ENCODE measurements around the gene ADAM15.

DNA sequence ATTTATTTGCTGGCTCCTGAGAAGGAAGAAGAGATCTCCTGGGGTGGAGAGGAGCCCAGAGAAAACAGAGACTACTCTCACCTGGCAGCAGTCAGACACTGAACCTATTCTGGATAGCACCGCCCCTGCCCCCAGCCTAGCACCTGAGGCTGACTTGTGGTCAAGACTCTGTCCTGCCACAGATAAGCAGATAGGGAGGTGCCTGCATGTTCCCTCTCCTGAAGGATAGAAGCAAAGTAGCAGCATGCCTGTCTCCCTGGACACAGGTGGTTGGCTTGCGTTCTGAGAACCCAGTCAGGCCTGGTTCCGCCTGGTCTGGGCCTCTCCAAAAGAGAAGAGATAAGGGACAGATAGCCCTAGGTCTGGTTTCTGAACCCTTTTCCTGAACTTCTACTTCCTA, 26.2 kb downstream of the ADAM15 start:
- TF ChIP-seq POLR2A (IDR thresholded peaks at IDR 0.05), result no peak
- TF ChIP-seq, protein P1, sequence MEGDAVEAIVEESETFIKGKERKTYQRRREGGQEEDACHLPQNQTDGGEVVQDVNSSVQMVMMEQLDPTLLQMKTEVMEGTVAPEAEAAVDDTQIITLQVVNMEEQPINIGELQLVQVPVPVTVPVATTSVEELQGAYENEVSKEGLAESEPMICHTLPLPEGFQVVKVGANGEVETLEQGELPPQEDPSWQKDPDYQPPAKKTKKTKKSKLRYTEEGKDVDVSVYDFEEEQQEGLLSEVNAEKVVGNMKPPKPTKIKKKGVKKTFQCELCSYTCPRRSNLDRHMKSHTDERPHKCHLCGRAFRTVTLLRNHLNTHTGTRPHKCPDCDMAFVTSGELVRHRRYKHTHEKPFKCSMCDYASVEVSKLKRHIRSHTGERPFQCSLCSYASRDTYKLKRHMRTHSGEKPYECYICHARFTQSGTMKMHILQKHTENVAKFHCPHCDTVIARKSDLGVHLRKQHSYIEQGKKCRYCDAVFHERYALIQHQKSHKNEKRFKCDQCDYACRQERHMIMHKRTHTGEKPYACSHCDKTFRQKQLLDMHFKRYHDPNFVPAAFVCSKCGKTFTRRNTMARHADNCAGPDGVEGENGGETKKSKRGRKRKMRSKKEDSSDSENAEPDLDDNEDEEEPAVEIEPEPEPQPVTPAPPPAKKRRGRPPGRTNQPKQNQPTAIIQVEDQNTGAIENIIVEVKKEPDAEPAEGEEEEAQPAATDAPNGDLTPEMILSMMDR (IDR thresholded peaks at IDR 0.05), result no peak
